Measurements from ENCODE around the gene CA4. TPM values are rescaled to one million over a fixed set of nuclear protein-coding genes. Genes with fewer than 3 reads are reported as not detected.

CA4 gene
- total RNA-seq, 2 donors from 2014 or later, result 3.1 to 10.8 TPM

- DNase-seq (no peak), ATAC-seq (no peak)
- intact Hi-C loops (cut with DNase I), result no loop called here
Observed at GRCh38 chr17:60127068-60128064, 22.4 kb upstream of the CA4 start.

GRCh38 chr17:60128171-60128859 lies 21.5 kb upstream of the CA4 start:
- no peak for ATAC-seq
- DNase-seq, result no peak
- intact Hi-C loops (cut with DNase I), result no loop called here

DNA sequence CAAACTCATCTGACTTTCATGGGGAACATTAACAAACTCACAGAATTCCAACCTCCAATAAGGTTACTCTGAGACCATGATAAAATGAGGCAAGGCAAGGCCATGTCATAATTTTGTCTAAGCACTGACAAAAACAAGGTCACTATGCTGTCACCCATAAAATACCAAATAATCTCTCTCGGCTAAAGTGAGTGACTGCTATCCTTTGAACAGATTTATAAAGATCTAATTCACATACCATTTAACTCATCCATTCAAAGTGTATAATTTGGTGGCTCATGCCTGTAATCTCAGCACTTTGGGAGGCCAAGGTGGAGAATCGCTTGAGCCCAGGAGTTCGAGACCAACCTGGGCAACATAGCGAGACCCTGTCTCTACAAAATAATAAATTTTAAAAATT lies 20.6 kb upstream of the CA4 start:
- ATAC-seq (no peak), DNase-seq (no peak)
- intact Hi-C loops (cut with DNase I), result no loop called here

- DNase-seq (no peak), ATAC-seq (no peak)
- intact Hi-C loops (cut with DNase I), result loop anchor here in 1 of 2 donors (10.0 kb wide), 1 partner anchor 304 kb away; no protein-coding TSS in a partner anchor
Observed at GRCh38 chr17:60130466-60130865, 19.3 kb upstream of the CA4 start.

GRCh38 chr17:60134396-60135150 lies 15.2 kb upstream of the CA4 start:
- intact Hi-C loops (cut with DNase I), result loop anchor here in 1 of 2 donors (10.0 kb wide), 1 partner anchor 300 kb away; no protein-coding TSS in a partner anchor
- ATAC-seq (peak; percentile 20 to 40), DNase-seq (peak; percentile 43)

DNA sequence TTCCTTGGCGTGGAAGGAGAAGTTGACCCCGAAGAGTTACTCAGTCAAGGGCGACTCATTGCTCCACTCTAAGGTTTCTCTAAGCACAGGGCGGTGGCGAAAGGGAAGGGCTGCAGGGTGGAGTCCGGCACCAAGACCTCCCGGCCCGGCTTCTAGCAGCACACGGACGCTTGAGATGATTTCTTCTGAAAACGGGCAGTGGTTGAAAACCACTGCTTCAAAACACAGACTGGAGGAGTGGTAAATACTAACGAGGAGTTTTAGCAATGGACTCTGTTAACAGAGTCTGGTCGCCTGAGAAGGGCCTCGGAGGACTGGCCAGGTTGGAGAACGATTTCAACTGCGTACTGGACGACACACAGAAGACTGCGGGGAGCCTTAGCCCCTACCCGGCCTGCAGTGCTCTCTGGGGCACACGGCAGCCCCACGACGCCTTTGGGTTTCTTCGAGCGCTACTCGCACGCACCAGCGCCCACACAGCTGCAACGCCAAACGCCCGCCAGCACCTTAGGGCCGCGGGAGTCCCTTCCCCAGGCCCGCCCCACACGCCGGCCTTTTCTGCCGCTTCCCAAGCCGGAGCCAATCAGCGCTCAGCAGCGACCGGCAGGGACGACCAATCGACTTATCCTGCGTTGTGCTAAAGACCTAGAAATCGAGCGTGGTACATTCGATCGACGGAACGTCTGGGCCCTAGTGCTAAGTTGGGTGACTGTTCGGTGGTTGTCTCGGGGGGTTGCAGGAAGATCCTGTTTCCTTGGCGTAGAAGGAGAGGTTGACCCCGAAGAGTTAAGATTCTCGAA lies 14.4 kb upstream of the CA4 start:
- peak; percentile 97 to 98 for ATAC-seq
- intact Hi-C loops (cut with DNase I), result loop anchor here in 1 of 2 donors (10.0 kb wide), 1 partner anchor 299 kb away; no protein-coding TSS in a partner anchor
- DNase-seq, result peak; percentile 90

DNA sequence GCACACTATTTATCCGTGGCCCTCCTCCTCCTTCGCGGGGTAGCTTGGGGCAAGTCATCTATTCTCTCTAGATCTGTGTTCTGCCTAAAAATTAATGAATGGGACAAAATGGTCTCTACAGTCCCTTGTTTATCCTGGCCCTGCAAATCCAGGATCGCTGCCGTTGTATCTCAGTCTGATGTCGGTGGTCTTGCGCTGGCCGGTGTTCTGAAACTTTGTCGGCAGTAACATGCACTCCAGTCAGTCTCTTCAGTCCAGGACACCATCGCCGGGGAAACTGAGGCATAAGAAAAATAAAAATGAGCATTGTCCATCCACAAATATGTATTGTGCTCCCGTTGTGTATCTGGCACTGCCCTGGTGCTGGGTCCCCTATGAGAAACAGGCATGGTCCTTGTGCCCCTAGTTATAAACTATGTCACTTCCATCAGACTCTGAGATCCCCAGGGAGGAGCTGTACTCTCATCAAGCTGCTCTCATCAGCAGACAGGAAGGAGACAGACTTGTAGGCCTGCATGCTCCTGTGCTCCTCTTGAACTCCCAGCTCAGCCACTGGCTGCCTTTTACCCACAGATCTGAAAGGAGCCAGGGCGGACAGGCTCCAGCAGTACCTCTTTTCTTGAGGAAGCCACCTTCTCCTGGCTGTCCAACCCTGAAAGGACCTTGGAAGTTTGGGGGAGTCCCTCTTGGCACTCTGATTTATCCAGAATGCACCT lies 13.7 kb upstream of the CA4 start:
- ATAC-seq, result no peak
- peak; percentile 13 for DNase-seq
- intact Hi-C loops (cut with DNase I), result loop anchor here in 1 of 2 donors (10.0 kb wide), 1 partner anchor 299 kb away; no protein-coding TSS in a partner anchor

- no peak for DNase-seq
- intact Hi-C loops (cut with DNase I), result loop anchor here in 1 of 2 donors (10.0 kb wide), 1 partner anchor 297 kb away; no protein-coding TSS in a partner anchor
- ATAC-seq, result no peak
Observed at GRCh38 chr17:60137731-60138130, 12.0 kb upstream of the CA4 start.

DNA sequence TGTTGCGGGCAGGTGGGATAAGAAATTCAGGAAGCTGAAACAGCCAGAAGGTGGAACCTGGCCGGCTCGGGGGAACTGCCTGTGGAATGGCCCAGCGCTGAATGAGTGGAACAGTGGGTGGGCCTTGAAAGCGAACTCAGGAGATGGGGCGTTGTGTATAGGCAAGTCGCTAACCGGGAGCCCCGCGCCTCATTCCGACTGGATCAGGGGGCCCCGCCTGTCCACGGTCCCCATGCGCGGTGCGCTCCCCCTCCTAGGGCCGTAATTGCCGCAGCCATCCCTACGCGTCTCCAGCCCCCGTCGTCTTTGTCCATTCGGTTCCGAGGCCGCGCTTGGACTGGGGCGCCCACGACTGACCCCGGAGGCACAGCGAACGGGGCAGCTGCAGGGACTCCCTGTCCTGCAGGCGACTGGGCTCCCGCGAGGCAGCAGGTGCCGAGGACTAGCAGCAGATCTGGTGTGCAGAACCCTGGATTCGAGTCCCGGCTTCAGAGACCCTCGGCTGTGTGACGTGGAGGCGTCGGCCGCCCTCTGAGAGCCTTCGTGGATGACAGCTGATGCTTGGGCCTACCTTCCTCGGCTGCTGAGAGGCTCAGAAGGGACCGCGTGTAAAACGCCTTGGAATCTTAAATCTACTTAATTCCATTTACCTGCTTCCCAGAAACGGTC lies 10.9 kb upstream of the CA4 start:
- ATAC-seq, result no peak
- peak; percentile 15 for DNase-seq
- intact Hi-C loops (cut with DNase I), result loop anchor here in 1 of 2 donors (10.0 kb wide), 1 partner anchor 296 kb away; no protein-coding TSS in a partner anchor

GRCh38 chr17:60139438-60140285 lies 10.1 kb upstream of the CA4 start:
- ATAC-seq (peak; percentile 40 to 46), DNase-seq (peak; percentile 82)
- intact Hi-C loops (cut with DNase I), result loop anchor here in 1 of 2 donors (10.0 kb wide), 1 partner anchor 295 kb away; no protein-coding TSS in a partner anchor

DNA sequence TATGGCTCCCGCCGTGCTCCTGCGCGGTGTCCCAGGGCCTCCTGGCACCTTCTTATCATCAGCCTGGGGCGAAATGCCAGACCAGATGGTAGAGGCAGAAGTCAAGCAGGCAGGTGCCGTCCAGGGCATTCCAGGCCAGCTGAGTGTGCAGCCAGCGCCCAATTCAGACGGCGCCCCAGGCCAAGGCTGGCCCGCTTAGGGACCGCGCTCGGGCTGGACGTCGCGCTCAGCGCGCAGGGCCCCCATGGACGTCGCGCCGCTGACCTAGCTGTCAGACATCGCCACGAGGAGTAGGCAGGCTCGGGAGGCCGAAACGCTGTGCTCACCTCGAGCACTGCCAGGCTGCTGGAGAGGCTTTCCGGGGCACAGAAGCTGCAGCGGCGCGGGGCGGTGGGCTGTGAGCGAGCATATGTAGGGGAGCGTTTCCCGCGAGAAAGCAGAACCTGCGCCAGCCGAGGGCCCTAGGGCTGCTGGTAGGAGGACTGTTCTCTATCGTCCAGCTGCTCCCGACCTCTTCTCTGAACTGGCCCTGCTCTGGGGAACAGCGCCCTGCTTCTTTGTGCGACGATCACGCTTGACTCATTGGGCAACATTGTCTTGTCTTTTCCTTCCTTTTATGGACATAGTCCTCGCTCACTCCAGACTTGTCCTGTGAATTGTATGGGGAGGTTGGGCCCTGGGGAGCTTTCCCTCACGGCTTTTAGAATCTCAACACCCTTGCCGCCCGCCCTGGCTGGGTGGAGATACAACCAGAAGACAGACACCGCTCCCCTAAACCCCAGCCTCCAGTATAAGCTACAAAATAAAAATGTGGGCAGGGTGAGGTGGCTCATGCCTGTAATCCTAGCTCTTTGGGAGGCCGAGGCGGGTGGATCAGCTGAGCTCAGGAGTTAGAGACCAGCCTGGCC lies 8.4 kb upstream of the CA4 start:
- ATAC-seq (no peak), DNase-seq (peak; percentile 32)
- intact Hi-C loops (cut with DNase I), result no loop called here

- intact Hi-C loops (cut with DNase I), result no loop called here
- ATAC-seq (peak; percentile 78 to 88), DNase-seq (peak; percentile 86)
Observed at GRCh38 chr17:60142872-60143499, 6.8 kb upstream of the CA4 start.

DNA sequence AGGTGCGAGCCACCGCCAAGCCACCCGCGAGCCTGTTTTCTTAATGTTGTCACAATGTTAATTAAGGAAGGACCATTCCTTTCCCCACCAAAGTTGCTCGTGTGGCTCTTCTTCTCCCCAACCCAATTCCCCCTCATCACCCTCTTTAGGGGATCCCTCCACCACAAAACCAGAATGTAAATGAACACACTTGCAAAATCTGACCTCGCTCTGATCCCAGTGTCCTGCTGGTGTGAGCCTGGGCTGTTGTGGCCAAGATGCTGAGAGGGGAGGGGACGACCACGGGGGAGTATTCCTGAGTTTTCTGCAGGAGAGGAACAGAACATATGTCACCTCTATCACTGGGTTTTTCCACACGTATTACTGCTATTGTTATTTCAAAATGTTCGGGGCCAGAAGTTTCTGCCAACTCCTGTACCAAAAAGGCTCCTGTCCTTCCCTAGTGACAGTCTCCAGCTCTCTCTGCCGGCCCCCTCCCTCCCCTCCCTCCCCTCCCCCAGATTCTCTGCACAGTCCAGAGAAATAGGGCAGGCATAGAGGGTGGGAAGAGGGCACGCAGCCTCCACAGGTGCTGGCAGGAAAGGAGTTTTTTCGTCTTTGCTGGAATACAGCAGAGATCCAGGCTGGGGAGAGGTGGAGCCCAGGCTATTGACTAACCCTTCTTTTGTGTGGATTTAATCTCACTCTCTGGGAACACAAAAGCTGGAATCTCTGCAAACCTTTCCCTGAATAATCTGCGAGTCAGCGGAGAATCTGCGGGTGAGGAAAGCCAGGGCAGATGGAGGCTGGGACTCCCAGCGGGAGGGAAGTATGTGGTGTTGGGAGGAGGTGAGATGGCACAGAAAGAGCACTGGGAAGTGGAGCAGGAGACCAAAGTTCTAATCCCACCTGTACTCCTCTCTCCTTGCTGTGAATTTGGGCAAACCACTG lies 4.5 kb upstream of the CA4 start:
- ATAC-seq (no peak), DNase-seq (peak; percentile 5)
- intact Hi-C loops (cut with DNase I), result loop anchor here in 1 of 2 donors (5.0 kb wide), 1 partner anchor 292 kb away; no protein-coding TSS in a partner anchor

Data from left cardiac atrium (tissue), 4 donors.